ENCODE data around the gene UPK2.
"Not testable (repeated sequence)": the region's sequence is repeated elsewhere in the genome, so short reads cannot be mapped to it uniquely, and the experiment has no call there.

The UPK2 gene

DNA sequence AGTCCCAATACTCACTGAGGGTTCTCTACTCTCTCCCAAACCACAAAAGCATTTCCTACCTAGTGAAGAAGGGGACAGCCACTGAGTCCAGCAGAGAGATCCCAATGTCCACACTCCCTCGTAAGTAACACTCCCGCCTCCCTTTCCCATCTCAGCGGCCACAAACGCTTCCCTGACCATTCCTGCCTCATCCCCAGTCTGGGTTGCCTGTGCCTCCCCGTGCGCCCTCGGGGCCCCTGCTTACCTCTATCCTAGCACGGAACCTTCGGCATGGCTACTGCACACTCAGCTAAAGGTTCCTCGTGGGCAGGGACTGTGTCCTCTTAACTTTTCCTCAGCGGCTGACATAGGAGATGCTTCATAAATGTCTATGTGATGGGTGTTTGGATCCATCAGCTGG, 1.5 kb downstream of the UPK2 start:
- no peak for DNase-seq (ENCODE audit: low read depth)
- TF ChIP-seq, protein P1, sequence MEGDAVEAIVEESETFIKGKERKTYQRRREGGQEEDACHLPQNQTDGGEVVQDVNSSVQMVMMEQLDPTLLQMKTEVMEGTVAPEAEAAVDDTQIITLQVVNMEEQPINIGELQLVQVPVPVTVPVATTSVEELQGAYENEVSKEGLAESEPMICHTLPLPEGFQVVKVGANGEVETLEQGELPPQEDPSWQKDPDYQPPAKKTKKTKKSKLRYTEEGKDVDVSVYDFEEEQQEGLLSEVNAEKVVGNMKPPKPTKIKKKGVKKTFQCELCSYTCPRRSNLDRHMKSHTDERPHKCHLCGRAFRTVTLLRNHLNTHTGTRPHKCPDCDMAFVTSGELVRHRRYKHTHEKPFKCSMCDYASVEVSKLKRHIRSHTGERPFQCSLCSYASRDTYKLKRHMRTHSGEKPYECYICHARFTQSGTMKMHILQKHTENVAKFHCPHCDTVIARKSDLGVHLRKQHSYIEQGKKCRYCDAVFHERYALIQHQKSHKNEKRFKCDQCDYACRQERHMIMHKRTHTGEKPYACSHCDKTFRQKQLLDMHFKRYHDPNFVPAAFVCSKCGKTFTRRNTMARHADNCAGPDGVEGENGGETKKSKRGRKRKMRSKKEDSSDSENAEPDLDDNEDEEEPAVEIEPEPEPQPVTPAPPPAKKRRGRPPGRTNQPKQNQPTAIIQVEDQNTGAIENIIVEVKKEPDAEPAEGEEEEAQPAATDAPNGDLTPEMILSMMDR (conservative IDR thresholded peaks at IDR 0.05; ENCODE audit: control insufficient read depth, insufficient read depth, low read depth, low read length): no peak

DNA sequence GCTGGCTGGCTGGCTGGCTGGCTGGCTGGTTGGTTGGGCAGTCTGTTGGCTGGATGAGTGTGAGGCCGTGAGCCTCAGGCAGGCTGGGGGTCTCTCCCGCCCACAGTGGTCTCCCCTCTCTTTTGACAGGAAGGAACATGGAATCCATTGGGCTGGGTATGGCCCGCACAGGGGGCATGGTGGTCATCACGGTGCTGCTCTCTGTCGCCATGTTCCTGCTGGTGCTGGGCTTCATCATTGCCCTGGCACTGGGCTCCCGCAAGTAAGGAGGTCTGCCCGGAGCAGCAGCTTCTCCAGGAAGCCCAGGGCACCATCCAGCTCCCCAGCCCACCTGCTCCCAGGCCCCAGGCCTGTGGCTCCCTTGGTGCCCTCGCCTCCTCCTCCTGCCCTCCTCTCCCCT, 1.9 kb downstream of the UPK2 start:
- no peak for DNase-seq (ENCODE audit: low read depth)
- TF ChIP-seq, protein P1 (conservative IDR thresholded peaks at IDR 0.05; ENCODE audit: control insufficient read depth, insufficient read depth, low read depth, low read length): no peak
- no peak overlapping the region for H3K4me3 ChIP-seq (ENCODE audit: control insufficient read depth, low read depth, low read length)

More for the DNA sequence above, 1.5 kb downstream of the UPK2 start:
- no peak overlapping the region for H3K4me3 ChIP-seq (ENCODE audit: control insufficient read depth, low read depth, low read length)

DNA sequence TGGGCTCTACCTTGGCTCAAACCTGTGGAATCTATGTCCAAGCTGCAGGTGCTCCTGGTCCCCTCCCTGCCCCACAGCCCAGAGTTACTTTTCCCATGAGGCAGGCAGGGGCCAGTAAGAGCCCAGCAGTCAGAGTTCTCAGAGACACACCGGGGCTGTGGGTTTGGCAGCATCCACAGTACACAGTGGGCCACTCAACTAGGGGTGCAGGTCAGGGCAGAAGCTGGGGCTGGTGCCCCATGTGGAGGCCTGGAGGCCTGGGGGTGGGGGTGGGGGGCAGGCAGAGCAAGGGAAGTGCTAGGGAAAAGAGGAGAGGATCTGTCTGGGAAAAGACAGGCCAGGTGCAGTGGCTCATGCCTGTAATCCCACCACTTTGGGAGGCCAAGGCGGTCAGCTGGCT, 2.5 kb downstream of the UPK2 start:
- H3K4me3 ChIP-seq (ENCODE audit: control insufficient read depth, low read depth, low read length): no peak overlapping the region
- TF ChIP-seq, protein P1 (conservative IDR thresholded peaks at IDR 0.05; ENCODE audit: control insufficient read depth, insufficient read depth, low read depth, low read length): no peak
- DNase-seq (ENCODE audit: low read depth): no peak

DNA sequence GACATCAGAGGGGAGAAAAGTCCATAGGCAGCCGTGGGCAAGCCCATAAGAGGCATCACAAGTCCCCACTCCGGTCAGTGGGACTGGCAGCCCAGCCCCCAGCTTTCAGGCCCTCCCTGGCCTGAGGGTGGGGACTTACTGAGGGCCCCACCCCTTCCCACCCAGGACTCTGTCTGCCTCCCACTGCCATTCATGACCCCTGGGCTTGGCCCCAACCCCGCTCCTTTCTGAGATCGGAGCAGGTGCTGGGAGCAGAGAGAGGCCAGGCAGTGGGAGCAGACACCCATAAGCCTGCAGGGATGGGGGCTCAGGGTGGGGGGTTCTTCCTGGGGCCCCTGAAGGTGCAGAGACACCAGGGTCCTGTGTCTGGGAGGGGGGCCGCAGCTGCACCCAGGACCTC, 5.1 kb downstream of the UPK2 start:
- DNase-seq (ENCODE audit: low read depth): no peak
- TF ChIP-seq, protein P1 (conservative IDR thresholded peaks at IDR 0.05; ENCODE audit: control insufficient read depth, insufficient read depth, low read depth, low read length): no peak
- no peak overlapping the region for H3K4me3 ChIP-seq (ENCODE audit: control insufficient read depth, low read depth, low read length)

DNA sequence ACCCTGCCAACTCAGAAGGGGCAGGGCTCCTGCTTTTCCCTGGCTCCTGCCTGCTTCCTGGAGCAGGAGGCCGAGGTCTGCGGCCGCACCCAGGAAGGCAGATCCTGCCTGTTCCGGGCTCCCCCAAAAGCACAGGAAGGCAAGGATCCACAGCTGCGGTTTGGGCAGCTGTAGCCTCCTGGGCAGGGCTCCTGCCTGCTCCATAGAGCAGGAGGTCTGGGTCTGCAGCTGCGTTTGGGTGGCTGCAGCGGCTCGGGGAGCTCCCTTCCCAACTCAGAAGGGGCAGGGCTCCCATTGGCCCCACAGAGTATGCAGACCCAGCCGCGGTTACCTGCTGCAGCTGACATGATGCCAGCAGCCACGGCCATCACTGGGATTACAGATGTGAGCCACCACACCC, 5.5 kb downstream of the UPK2 start:
- DNase-seq (ENCODE audit: low read depth): no peak
- TF ChIP-seq, protein P1 (conservative IDR thresholded peaks at IDR 0.05; ENCODE audit: control insufficient read depth, insufficient read depth, low read depth, low read length): no peak
- H3K4me3 ChIP-seq (ENCODE audit: control insufficient read depth, low read depth, low read length): no peak overlapping the region

DNA sequence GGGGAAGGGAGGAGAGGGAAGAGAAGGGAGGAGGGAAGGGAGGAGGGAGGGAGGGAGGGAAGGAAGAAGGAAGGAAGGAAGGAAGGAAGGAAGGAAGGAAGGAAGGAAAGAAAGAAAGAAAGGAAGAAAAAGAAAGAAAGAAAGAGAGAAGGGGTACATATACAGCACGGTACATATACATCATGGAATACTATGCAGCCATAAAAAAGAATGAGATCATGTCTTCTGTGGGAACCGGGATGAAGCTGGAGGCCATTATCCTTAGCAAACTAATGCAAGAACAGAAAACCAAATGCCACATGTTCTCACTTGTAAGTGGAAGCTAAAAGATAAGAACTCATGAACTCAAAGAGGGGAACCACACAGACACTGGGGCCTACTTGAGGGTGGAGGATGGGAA, 13.4 kb downstream of the UPK2 start:
- H3K4me3 ChIP-seq (ENCODE audit: control insufficient read depth, low read depth, low read length); DNase-seq (ENCODE audit: low read depth): not testable (repeated sequence)

DNA sequence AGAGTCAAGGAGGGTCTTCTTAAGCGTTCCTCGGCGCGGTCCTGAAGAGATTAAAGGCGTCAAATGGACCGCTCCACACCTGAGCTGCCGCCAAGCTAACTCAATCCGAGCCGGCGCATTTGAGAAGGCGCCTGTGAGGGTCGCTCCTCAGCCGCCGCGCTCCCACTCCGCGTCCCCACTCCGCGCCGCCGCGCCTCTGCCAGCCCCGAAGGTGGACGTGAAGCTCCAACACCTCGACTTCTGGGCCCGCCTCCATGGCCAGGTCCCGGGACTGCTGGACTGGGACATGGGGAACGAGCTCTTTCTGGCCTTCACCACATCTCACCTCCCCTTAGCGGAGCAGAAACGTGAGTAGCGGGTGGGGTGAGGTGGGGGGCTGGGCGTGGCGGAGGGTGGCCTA, 15.5 kb downstream of the UPK2 start, which contains the start of gene FOXR1:
TSS of gene FOXR1 (plus strand) at position 116 of the 400 bp plus-strand sequence. CDS start at position 287, 171 bp downstream.
- H3K4me3 ChIP-seq (ENCODE audit: control insufficient read depth, low read depth, low read length): no peak within 1 kb of the TSS

More for the DNA sequence above, 15.5 kb downstream of the UPK2 start, which contains the start of gene FOXR1:
- DNase-seq (ENCODE audit: low read depth): no peak
- TF ChIP-seq, protein P1 (conservative IDR thresholded peaks at IDR 0.05; ENCODE audit: control insufficient read depth, insufficient read depth, low read depth, low read length): no peak

Data from fibroblast of mammary gland (primary cell).